ENCODE data around the gene MT1B.
"Not testable (repeated sequence)": the region's sequence is repeated elsewhere in the genome, so short reads cannot be mapped to it uniquely, and the experiment has no call there.

MT1B gene

DNA sequence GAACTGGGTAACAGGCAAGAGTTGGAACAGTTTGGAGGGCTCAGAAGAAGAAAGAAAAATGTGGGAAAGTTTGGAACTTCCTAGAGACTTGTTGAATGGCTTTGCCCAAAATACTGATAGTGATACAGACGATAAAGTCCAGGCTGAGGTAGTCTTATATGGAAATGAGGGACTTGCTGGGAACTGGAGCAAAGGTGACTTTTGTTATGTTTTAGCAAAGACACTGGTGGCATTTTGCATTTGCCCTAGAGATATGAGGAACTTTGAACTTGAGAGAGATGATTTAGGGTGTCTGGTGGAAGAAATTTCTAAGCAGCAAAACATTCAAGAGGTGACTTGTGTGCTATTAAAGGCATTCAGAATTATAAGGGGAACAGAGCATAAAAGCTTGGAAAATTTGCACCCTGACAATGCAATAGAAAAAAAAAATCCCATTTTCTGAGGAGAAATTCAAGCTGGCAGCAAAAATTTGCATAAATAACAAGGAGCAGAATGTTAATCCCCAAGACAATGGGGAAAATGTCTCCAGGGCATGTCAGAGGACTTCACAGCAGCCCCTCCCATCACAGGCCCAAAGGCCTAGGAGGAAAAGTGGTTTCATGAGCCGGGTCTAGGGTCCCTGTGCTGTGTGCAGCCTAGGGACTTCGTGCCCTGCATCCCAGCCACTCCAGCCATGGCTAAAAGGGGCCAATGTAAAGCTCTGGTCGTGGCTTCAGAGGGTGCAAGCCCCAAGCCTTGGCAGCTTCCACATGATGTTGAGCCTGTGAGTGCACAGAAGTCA, 29.8 kb upstream of the MT1B start:
- FAIRE-seq, result not testable (repeated sequence)

DNA sequence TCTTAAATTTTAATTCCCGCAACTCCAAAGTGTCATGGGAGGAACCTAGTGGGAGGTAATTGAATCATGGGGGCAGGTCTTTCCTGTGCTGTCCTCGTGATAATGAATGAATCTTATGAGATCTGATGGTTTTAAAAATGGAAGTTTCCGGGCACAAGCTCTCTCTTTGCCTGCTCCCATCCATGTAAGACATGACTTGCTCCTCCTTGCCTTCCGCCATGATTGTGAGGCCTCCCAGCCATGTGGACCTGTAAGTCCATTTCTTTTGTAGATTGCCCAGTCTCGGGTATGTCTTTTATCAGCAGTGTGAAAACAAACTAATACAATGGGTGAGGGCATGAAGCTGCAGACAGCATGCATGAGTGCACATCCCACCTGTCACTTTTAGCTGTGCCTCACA, 28.5 kb upstream of the MT1B start:
- FAIRE-seq, result not testable (repeated sequence)

- no peak for FAIRE-seq
Observed at GRCh38 chr16:56623637-56624036, 28.0 kb upstream of the MT1B start.

GRCh38 chr16:56625140-56625942, 26.3 kb upstream of the MT1B start, which contains the start of gene MT1E:
Gene MT1E, plus strand, starts transcription at chr16:56625781. Its CDS starts 71 bp downstream, at chr16:56625852.
- FAIRE-seq, result no peak

DNA sequence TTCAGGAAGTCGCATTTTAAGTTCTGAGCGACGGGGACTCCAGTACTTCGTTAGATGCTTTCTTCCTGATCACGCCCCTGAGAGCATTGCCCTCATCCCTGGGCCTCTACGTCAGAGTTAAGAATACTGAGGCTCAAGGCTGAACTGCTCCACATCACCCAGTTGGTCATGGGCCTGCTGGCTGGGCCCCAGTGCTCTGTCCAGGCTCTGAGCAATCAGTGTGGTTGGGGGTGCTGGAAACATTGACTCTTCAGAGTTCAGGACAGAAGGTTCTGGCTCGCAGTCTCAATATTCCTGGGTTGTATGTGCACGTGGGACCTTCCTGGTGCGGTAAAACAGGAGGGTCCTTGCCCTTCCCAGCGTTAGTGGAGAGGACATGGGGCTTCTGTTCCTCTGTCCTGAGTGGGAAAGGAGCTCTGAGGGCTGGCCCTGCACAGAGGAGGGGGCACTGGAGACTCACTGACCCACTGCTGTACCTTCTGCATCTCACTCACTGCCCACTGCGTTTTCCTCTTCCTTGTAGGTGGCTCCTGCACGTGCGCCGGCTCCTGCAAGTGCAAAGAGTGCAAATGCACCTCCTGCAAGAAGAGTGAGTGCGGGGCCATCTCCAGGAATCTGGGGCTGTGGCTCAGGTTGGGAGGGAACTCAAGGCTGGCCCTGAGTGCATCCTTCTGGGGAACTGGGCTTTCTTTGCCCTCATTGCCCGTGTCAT, 25.6 kb upstream of the MT1B start:
- no peak for FAIRE-seq

- no peak for FAIRE-seq
Observed at GRCh38 chr16:56626685-56627084, 25.0 kb upstream of the MT1B start.

- no peak for FAIRE-seq
Observed at GRCh38 chr16:56628486-56629350, 23.0 kb upstream of the MT1B start.

DNA sequence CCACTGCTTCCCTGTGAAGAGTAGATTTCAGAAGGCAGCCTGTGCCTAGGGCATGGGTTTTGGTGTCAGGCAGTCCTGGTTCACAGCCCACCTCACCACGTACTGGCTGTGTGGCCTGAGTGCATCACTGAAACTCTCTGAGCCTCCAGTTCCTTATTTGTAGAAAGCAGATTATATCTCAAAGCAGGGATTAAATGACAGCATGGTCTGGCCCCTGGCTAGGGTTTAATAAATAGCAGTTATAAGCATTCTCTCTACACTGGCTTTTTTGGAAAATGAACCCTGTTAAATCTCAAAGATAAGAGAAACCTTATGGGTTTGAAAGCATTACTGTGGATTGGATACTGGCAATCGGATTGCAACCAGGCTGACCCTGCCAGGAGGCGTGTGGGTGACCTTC, 22.2 kb upstream of the MT1B start:
- no peak for FAIRE-seq

- no peak for FAIRE-seq
Observed at GRCh38 chr16:56630134-56630533, 21.6 kb upstream of the MT1B start.

DNA sequence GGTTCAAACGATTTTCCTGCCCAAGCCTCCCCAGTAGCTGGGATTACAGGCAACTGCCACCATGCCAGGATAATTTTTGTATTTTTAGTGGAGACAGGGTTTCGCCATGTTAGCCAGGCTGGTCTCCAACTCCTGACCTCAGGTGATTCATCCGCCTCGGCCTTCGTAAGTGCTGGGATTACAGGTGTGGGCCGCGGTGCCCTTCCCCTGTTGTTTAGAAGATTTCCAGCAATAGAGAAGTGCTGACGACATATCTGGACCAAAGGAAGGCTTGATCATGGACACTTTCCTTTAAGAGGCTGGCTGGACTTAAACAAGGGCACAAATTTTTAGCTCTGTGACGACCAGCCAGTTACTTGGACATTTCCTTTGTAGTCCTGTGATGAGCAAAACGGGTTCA, 20.5 kb upstream of the MT1B start:
- no peak for FAIRE-seq

GRCh38 chr16:56631832-56632155, 19.9 kb upstream of the MT1B start:
- FAIRE-seq, result no peak

DNA sequence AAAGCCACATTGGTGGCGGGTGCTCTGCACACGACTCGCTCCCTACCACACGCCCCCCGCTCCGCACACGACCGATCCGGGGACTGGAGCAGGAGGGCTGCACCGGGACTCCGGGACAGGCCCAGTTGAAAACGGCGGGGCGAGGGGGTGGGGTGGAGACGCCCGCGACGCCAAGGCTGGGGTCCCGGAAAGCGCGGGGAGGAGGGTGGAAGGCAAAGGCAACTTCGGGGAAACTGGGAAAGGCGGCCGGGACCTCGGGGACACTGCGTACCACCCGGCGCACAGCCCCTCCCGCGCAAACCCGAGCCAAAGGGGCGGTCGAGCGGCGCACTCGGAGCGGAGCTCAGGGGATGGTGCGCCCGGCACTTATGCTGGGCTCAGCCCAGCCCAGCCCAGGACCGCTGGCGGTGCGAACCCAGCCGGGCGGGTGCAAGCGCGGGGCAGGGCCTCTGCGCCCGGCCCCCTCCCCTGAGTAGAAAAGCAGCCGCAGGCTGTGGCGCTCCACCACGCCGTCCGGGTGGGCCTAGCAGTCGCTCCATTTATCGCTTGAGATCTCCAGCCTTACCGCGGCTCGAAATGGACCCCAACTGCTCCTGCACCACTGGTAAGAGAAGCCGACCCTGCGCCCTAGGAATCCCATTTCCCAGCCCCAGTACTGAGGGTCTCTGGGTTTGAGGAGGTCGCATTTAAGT, 19.4 kb upstream of the MT1B start, which contains the start of gene MT1M:
MT1M (plus strand) TSS at position 504 of the 692 bp plus-strand sequence; CDS start at position 577, 73 bp downstream.
- FAIRE-seq, result no peak

DNA sequence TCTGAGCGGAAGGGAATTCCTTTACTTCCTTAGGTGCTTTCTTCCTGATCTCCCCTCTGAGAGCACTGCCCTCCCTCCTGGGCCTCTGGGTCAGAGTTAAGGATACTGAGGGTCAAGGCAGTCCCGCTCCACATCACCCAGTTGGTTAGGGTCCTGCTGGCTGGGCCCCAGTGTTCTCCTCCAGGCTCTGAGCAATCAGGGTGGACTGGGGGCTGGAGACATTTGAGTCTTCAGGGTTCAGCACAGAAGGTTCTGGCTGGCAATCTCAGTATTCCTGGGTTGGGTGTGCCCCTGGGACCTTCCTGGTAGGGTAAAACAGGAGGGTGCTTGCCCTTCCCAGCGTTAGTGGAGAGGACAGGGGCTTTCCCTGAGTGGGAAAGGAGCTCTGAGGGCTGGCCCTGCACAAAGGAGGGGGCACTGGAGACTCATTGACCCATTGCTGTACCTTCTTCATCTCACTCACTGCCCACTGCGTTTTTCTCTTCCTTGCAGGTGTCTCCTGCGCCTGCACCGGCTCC, 18.8 kb upstream of the MT1B start:
- no peak for FAIRE-seq

- no peak for FAIRE-seq
Observed at GRCh38 chr16:56633535-56633934, 18.2 kb upstream of the MT1B start.

GRCh38 chr16:56634715-56635440, 16.8 kb upstream of the MT1B start:
- no peak for FAIRE-seq

DNA sequence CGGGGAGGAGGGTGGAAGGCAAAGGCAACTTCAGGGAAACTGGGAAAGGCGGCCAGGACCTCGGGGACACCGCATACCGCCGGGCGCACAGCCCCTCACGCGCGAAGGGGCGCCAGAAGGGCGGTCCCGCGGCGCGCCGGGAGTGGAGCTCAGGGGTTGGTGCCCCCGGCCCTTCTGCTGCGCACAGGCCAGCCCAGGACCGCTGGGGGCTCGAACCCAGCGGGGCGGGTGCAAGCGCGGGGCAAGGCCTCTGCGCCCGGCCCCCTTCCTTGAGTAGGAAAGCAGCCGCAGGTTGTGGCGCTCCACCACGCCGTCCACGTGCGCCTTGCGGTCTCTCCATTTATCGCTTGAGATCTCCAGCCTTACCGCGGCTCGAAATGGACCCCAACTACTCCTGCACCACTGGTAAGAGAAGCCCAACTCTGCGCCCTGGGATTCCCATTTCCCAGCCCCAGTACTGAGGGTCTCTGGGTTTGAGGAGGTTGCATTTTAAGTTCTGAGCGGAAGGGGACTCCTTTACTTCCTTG, 16.2 kb upstream of the MT1B start:
- no peak for FAIRE-seq

DNA sequence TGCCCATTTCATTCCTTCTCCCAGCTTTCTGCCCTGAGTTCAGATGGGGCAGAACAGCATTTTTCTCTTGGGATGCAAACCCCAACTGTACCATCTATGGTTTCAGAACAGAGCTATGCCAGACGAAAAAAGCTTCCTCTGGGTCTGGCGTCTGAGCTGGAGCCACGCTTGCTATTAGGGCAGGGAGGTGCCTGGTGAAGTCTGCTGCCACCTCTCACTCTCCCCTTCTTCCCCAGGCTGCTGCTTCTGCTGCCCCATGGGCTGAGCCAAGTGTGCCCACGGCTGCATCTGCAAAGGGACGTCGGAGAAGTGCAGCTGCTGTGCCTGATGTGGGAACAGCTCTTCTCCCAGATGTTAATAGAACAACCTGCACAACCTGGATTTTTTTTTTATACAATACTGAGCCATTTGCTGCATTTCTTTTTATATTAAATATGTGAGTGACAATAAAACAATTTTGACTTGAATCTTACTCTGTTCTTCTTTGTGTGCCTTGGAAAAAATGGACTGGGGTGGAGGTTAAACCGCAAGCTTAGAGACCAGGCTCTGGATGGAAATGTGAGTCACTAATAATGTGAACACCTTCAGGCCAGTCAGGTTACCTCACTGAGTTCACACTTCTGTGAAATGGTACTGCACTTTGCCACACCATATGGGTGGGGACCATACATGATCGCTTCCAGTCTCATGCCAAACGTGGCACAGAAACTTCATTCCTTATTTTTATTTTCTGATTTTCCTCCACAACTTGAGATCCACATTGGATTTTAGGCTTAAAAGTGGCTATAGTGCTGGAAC, 14.9 kb upstream of the MT1B start:
- no peak for FAIRE-seq

- FAIRE-seq, result no peak
Observed at GRCh38 chr16:56637814-56638750, 13.6 kb upstream of the MT1B start, which contains the start of gene MT1A. Gene MT1A, plus strand, starts transcription at chr16:56638666. Its CDS starts 73 bp downstream, at chr16:56638739.

Measured in endometrium (tissue), 2 donors.